ENCODE data around the gene PPP3CA. TPM values are rescaled to one million over a fixed set of nuclear protein-coding genes. Genes with fewer than 3 reads are reported as not detected.

The PPP3CA gene
- total and polyA plus RNA-seq, 2 of the 13 experiments (the other 11 are each of a cell fraction or from before 2014, with no cell fraction given) = 4.8 to 13.2 TPM

DNA sequence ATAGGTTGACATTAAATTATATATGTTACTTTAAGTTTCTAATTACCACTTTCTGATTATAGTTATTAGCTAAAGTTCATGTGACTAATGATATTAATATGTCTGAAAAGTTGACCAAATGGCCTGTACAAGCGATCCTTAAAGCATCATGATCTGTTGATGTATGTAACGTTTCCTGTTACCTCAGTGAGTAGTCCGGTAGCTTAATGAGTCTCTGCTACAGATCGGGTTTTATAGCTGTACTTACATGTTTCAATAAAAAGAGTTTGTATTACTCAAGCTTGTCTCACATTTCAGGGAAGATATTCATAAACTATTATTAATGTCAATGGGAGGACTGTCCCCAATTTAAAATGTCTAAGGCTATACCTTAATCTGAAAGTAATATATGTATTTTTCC is 246.3 kb downstream of the PPP3CA start (continued):
- TF ChIP-seq, protein P1, sequence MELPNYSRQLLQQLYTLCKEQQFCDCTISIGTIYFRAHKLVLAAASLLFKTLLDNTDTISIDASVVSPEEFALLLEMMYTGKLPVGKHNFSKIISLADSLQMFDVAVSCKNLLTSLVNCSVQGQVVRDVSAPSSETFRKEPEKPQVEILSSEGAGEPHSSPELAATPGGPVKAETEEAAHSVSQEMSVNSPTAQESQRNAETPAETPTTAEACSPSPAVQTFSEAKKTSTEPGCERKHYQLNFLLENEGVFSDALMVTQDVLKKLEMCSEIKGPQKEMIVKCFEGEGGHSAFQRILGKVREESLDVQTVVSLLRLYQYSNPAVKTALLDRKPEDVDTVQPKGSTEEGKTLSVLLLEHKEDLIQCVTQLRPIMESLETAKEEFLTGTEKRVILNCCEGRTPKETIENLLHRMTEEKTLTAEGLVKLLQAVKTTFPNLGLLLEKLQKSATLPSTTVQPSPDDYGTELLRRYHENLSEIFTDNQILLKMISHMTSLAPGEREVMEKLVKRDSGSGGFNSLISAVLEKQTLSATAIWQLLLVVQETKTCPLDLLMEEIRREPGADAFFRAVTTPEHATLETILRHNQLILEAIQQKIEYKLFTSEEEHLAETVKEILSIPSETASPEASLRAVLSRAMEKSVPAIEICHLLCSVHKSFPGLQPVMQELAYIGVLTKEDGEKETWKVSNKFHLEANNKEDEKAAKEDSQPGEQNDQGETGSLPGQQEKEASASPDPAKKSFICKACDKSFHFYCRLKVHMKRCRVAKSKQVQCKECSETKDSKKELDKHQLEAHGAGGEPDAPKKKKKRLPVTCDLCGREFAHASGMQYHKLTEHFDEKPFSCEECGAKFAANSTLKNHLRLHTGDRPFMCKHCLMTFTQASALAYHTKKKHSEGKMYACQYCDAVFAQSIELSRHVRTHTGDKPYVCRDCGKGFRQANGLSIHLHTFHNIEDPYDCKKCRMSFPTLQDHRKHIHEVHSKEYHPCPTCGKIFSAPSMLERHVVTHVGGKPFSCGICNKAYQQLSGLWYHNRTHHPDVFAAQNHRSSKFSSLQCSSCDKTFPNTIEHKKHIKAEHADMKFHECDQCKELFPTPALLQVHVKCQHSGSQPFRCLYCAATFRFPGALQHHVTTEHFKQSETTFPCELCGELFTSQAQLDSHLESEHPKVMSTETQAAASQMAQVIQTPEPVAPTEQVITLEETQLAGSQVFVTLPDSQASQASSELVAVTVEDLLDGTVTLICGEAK (IDR thresholded peaks at IDR 0.05) = no peak
- TF ChIP-seq, protein P1 (CRISPR knock-in tag; IDR thresholded peaks at IDR 0.05) = no peak
- no peak for TF ChIP-seq ZZZ3 (CRISPR knock-in tag; IDR thresholded peaks at IDR 0.05; ENCODE audit: borderline replicate concordance)
- TF ChIP-seq ZBTB4 (CRISPR knock-in tag; IDR thresholded peaks at IDR 0.05; ENCODE audit: borderline replicate concordance) = no peak
- TF ChIP-seq PHF8 (CRISPR knock-in tag; IDR thresholded peaks at IDR 0.05) = no peak
- TF ChIP-seq ZNF333 (CRISPR knock-in tag; IDR thresholded peaks at IDR 0.05; ENCODE audit: borderline replicate concordance) = no peak
- no peak for TF ChIP-seq ZNF552 (CRISPR knock-in tag; IDR thresholded peaks at IDR 0.05; ENCODE audit: borderline replicate concordance)
- no peak for TF ChIP-seq DPF2 (CRISPR knock-in tag; IDR thresholded peaks at IDR 0.05; ENCODE audit: borderline replicate concordance, low read depth)
- TF ChIP-seq ATF7 (IDR thresholded peaks at IDR 0.05) = no peak
- no peak for TF ChIP-seq ATF7 (CRISPR knock-in tag; IDR thresholded peaks at IDR 0.05)
- TF ChIP-seq ZNF878 (CRISPR knock-in tag; IDR thresholded peaks at IDR 0.05) = no peak
- TF ChIP-seq SMAD1 (CRISPR knock-in tag; IDR thresholded peaks at IDR 0.05; ENCODE audit: borderline replicate concordance, low read depth) = no peak
- TF ChIP-seq ZNF570 (CRISPR knock-in tag; IDR thresholded peaks at IDR 0.05; ENCODE audit: borderline replicate concordance) = no peak
